PC-3 (cell line): ENCODE measurements around the gene MTCL1. TPM values are rescaled to one million over a fixed set of nuclear protein-coding genes. Genes with fewer than 3 reads are reported as not detected.

Experiments
- ATAC-seq: fragments of 200-7000 bp; cut with Tn5 transposase; 2 replicates; pipeline ENCODE4 v1.9.1; 2020; ENCODE audit warnings: mild to moderate bottlenecking, moderate library complexity
- BruUV-seq: library from RNA; stranded (reverse); fragments of 400-500 nt; replicated peaks from 2 replicates; lab custom pipeline; 2021; lab: Mats Ljungman, UMichigan
- CTCF ChIA-PET: fragments of 300-600 bp; sonication (Branson Sonifier 250); formaldehyde crosslinking; loops from one replicate; lab custom pipeline; 2022; ENCODE audit warnings: antibody characterized with exemption; lab: Charles Lee
- POLR2A ChIA-PET: fragments of 300-600 bp; sonication (Branson Sonifier 250); formaldehyde crosslinking; loops from one replicate; lab custom pipeline; 2022; ENCODE audit warnings: antibody characterized with exemption; ENCODE audit not compliant: unreplicated experiment; lab: Charles Lee
- DNase-seq: peaks from one replicate; pipeline ENCODE4 v3.0.0-alpha.2; 2015
- H2AFZ ChIP-seq: fragments of 300-600 bp; sonication (generic); 2 replicates; pipeline ENCODE4 v1.6.0; 2016; ENCODE audit warnings: antibody characterized with exemption, low read length
- H3F3A ChIP-seq: fragments of 300-600 bp; sonication (generic); one replicate; pipeline ENCODE4 v1.6.0; 2017; ENCODE audit warnings: antibody characterized with exemption, low read length, control low read depth, mild to moderate bottlenecking; ENCODE audit not compliant: unreplicated experiment
- H3K27ac ChIP-seq: fragments of 300-600 bp; sonication (generic); 2 replicates; pipeline ENCODE4 v1.5.1; 2016; ENCODE audit warnings: mild to moderate bottlenecking, low read length
- H3K27me3 ChIP-seq: fragments of 300-600 bp; sonication (generic); 2 replicates; pipeline ENCODE4 v1.6.1; 2016; ENCODE audit warnings: low read length, mixed read lengths
- H3K36me3 ChIP-seq: fragments of 300-600 bp; sonication (generic); 2 replicates; pipeline ENCODE4 v1.6.1; 2016; ENCODE audit warnings: low read depth, mixed run types, low read length, mixed read lengths
- H3K4me1 ChIP-seq: fragments of 300-600 bp; sonication (generic); 2 replicates; pipeline ENCODE4 v1.5.1; 2016; ENCODE audit warnings: low read length; ENCODE audit not compliant: insufficient read depth
- H3K4me2 ChIP-seq: fragments of 300-600 bp; sonication (generic); 2 replicates; pipeline ENCODE4 v1.6.0; 2016; ENCODE audit warnings: low read length
- H3K4me3 ChIP-seq: fragments of 300-600 bp; sonication (generic); 2 replicates; pipeline ENCODE4 v1.5.1; 2016; ENCODE audit warnings: mild to moderate bottlenecking, low read length, mixed read lengths
- H3K79me2 ChIP-seq: fragments of 300-600 bp; sonication (generic); 2 replicates; pipeline ENCODE4 v1.6.1; 2017; ENCODE audit warnings: low read length, mixed read lengths
- H3K9ac ChIP-seq: fragments of 300-600 bp; sonication (generic); 2 replicates; pipeline ENCODE4 v1.6.0; 2016; ENCODE audit warnings: mild to moderate bottlenecking, low read length
- H3K9me2 ChIP-seq: fragments of 300-600 bp; sonication (generic); replicated peaks from 2 replicates; pipeline ENCODE4 v1.6.1; 2016; ENCODE audit warnings: mixed run types, low read length, mixed read lengths
- H3K9me3 ChIP-seq: fragments of 300-600 bp; sonication (generic); 2 replicates; pipeline ENCODE4 v1.6.1; 2016; ENCODE audit warnings: low read length, mixed read lengths
- H4K20me1 ChIP-seq: fragments of 300-600 bp; sonication (generic); 2 replicates; pipeline ENCODE4 v1.6.1; 2016; ENCODE audit warnings: low read length, mixed read lengths
- EZH2 ChIP-seq: fragments of 300-600 bp; sonication (generic); IDR thresholded peaks from one replicate; pipeline ENCODE4 v1.6.1; 2017; ENCODE audit warnings: antibody characterized with exemption, mild to moderate bottlenecking, low read length; ENCODE audit not compliant: unreplicated experiment
- EZH2phosphoT487 ChIP-seq: fragments of 300-600 bp; sonication (generic); IDR thresholded peaks from 2 replicates; pipeline ENCODE4 v1.6.1; 2018; ENCODE audit warnings: mild to moderate bottlenecking, antibody characterized with exemption, low read length, borderline replicate concordance
- intact Hi-C: fragments of 100-400 bp; cut with micrococcal nuclease; formaldehyde crosslinking; loops from 2 replicates; pipeline ENCODE4 v1.9.0; 2023
- total RNA-seq: library from RNA; depleted of rRNA; stranded (reverse); fragments of >200 nt; gene quantifications from 2 replicates; pipeline ENCODE4 v1.2.3, GENCODE V29; 2014
- TF ChIP-seq, protein P1 (sequence below): fragments of 300-600 bp; sonication (generic); conservative IDR thresholded peaks from 2 replicates; pipeline ENCODE4 v1.5.1; 2017; ENCODE audit warnings: antibody characterized with exemption, low read depth, mild to moderate bottlenecking, low read length

Gene MTCL1
- total RNA-seq, 1 experiment from 2014 or later, result 33.1 TPM

DNA sequence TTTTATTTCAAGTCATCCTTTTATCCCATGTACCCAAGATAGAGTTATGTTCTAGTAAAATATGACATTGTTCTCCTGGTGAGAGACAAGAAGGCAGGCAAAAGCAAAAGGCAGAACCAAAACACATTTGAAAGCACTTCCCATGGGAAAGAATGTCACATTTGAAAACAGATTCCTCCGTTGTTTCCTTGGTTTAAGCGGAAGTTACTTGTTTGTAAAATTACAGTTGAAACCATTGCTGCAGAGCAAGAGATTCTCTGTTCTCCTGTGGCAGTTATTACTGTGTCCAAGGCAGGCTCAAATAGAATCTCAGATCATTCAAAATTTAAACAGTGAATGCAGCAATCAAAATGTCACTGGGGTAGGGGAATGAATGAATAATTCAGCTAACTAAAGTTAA is 149.6 kb downstream of the MTCL1 start:
- ATAC-seq (no peak), DNase-seq (no peak)
- Histone ChIP-seq H3F3A (no peaks in the 10 kb centered on the region), H3K4me2 (no peak overlapping the region), H2AFZ (no peak overlapping the region), H3K4me3 (no peak overlapping the region), H3K27ac (no peak overlapping the region), H3K4me1 (peaks cover 9% of the 10 kb centered on the region), H3K9me2 (no peaks in the 10 kb centered on the region), H3K9ac (no peak overlapping the region), H3K9me3 (no peaks in the 10 kb centered on the region), H3K79me2 (no peaks in the 10 kb centered on the region), H4K20me1 (no peaks in the 10 kb centered on the region), H3K36me3 (no peaks in the 10 kb centered on the region), H3K27me3 (no peaks in the 10 kb centered on the region)
- intact Hi-C loops, result no loop called here
- ChIA-PET CTCF (no interaction called here), POLR2A (no interaction called here)
- TF ChIP-seq EZH2 (no peak), EZH2phosphoT487 (no peak)
- TF ChIP-seq, protein P1, sequence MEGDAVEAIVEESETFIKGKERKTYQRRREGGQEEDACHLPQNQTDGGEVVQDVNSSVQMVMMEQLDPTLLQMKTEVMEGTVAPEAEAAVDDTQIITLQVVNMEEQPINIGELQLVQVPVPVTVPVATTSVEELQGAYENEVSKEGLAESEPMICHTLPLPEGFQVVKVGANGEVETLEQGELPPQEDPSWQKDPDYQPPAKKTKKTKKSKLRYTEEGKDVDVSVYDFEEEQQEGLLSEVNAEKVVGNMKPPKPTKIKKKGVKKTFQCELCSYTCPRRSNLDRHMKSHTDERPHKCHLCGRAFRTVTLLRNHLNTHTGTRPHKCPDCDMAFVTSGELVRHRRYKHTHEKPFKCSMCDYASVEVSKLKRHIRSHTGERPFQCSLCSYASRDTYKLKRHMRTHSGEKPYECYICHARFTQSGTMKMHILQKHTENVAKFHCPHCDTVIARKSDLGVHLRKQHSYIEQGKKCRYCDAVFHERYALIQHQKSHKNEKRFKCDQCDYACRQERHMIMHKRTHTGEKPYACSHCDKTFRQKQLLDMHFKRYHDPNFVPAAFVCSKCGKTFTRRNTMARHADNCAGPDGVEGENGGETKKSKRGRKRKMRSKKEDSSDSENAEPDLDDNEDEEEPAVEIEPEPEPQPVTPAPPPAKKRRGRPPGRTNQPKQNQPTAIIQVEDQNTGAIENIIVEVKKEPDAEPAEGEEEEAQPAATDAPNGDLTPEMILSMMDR, result no peak
- no TSS peak for BruUV-seq

DNA sequence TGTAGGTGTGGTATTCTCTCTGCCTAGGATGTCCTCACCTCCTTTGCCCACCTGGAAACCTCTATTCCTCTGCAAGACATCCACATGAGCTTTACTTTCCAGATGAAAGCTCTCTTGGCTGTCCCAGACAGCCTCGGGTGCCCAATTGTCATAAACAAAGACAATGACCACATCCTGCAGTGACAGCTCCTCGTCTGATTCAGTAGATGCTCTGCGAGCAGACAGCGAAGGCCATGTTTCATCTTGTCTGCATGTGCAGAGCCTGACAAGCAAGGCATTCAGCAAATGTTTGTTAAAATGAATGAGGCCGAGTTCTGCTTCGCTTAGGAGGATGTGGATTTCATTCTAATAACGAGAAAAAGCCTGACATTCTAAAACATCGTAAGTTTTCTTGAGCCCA is 150.9 kb downstream of the MTCL1 start:
- DNase-seq (no peak), ATAC-seq (no peak)
- H3K79me2 ChIP-seq, result no peaks in the 10 kb centered on the region
- intact Hi-C loops, result no loop called here
- H3K4me3 ChIP-seq, result no peak overlapping the region
- no peaks in the 10 kb centered on the region for H3K9me3 ChIP-seq
- H3K4me2 ChIP-seq, result no peak overlapping the region
- H3K4me1 ChIP-seq, result peaks cover 9% of the 10 kb centered on the region
- H3K27ac ChIP-seq, result no peak overlapping the region
- no peaks in the 10 kb centered on the region for H3F3A ChIP-seq
- H3K9me2 ChIP-seq, result no peaks in the 10 kb centered on the region
- H3K27me3 ChIP-seq, result no peaks in the 10 kb centered on the region
- TF ChIP-seq EZH2phosphoT487, result no peak
- TF ChIP-seq, protein P1, result no peak
- no peak overlapping the region for H3K9ac ChIP-seq
- no peaks in the 10 kb centered on the region for H4K20me1 ChIP-seq
- H3K36me3 ChIP-seq, result no peaks in the 10 kb centered on the region
- ChIA-PET POLR2A (no interaction called here), CTCF (no interaction called here)
- H2AFZ ChIP-seq, result no peak overlapping the region
- BruUV-seq, result no TSS peak

DNA sequence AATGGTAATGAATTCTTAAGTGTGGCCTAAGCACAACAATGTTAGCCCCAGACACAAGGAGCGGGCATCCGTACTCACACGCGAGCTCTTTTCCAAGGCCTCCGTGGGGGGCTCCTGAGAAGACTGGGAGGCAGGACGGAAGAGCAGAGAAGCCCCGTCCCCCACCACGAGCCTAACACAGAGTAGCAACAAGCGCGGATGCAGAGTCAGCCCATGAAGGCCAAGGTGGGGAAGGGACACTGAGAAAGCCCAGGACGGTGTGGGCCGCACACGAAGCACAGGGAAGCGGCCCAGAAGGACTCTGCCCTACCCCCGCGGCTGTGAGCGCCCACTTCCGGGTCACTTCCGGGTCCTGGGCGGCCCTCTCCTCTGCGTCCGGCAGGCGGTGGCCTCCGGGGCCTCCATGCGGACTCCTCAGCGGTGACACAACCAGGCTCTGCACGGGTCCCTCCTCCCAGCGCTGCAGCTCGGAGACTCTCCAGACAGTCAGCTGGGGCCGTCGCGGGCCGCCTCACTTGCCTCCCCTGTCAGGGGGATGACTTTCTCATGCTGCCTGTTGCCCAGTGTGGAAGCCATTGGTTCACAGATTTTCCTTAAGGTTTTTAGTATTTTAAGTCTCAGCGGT is 151.5 kb downstream of the MTCL1 start:
- Histone ChIP-seq H3F3A (no peaks in the 10 kb centered on the region), H3K27ac (no peak overlapping the region), H4K20me1 (no peaks in the 10 kb centered on the region), H3K9ac (no peak overlapping the region), H3K4me3 (no peak overlapping the region), H3K27me3 (no peaks in the 10 kb centered on the region), H3K4me1 (peaks cover 9% of the 10 kb centered on the region), H3K9me3 (no peaks in the 10 kb centered on the region), H3K9me2 (no peaks in the 10 kb centered on the region), H3K79me2 (no peaks in the 10 kb centered on the region), H3K4me2 (no peak overlapping the region), H3K36me3 (no peaks in the 10 kb centered on the region), H2AFZ (no peak overlapping the region)
- intact Hi-C loops, result no loop called here
- no peak for ATAC-seq
- DNase-seq, result no peak
- ChIA-PET CTCF (no interaction called here), POLR2A (no interaction called here)
- TF ChIP-seq EZH2 (no peak), EZH2phosphoT487 (no peak)
- TF ChIP-seq, protein P1, result no peak
- no TSS peak for BruUV-seq
